ENCODE data around the gene PTPRT.

Gene PTPRT

GRCh38 chr20:42391807-42392206 lies 797.9 kb downstream of the PTPRT start:
- TF ChIP-seq ZBTB20 (tag by site-specific recombination; IDR thresholded peaks at IDR 0.05), result no peak
- no peak for TF ChIP-seq SP3 (tag by site-specific recombination; IDR thresholded peaks at IDR 0.05)
- TF ChIP-seq ZBTB10 (tag by site-specific recombination; IDR thresholded peaks at IDR 0.05), result no peak
- TF ChIP-seq, protein P1, sequence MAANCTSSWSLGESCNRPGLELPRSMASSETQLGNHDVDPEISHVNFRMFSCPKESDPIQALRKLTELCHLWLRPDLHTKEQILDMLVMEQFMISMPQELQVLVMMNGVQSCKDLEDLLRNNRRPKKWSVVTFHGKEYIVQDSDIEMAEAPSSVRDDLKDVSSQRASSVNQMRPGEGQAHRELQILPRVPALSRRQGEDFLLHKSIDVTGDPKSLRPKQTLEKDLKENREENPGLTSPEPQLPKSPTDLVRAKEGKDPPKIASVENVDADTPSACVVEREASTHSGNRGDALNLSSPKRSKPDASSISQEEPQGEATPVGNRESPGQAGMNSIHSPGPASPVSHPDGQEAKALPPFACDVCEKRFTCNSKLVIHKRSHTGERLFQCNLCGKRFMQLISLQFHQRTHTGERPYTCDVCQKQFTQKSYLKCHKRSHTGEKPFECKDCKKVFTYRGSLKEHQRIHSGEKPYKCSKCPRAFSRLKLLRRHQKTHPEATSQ (tag by site-specific recombination; IDR thresholded peaks at IDR 0.05), result no peak
- no peak for TF ChIP-seq GLIS1 (tag by site-specific recombination; IDR thresholded peaks at IDR 0.05)
- no peak for TF ChIP-seq ZNF121 (tag by site-specific recombination; IDR thresholded peaks at IDR 0.05)
- TF ChIP-seq, protein P2, sequence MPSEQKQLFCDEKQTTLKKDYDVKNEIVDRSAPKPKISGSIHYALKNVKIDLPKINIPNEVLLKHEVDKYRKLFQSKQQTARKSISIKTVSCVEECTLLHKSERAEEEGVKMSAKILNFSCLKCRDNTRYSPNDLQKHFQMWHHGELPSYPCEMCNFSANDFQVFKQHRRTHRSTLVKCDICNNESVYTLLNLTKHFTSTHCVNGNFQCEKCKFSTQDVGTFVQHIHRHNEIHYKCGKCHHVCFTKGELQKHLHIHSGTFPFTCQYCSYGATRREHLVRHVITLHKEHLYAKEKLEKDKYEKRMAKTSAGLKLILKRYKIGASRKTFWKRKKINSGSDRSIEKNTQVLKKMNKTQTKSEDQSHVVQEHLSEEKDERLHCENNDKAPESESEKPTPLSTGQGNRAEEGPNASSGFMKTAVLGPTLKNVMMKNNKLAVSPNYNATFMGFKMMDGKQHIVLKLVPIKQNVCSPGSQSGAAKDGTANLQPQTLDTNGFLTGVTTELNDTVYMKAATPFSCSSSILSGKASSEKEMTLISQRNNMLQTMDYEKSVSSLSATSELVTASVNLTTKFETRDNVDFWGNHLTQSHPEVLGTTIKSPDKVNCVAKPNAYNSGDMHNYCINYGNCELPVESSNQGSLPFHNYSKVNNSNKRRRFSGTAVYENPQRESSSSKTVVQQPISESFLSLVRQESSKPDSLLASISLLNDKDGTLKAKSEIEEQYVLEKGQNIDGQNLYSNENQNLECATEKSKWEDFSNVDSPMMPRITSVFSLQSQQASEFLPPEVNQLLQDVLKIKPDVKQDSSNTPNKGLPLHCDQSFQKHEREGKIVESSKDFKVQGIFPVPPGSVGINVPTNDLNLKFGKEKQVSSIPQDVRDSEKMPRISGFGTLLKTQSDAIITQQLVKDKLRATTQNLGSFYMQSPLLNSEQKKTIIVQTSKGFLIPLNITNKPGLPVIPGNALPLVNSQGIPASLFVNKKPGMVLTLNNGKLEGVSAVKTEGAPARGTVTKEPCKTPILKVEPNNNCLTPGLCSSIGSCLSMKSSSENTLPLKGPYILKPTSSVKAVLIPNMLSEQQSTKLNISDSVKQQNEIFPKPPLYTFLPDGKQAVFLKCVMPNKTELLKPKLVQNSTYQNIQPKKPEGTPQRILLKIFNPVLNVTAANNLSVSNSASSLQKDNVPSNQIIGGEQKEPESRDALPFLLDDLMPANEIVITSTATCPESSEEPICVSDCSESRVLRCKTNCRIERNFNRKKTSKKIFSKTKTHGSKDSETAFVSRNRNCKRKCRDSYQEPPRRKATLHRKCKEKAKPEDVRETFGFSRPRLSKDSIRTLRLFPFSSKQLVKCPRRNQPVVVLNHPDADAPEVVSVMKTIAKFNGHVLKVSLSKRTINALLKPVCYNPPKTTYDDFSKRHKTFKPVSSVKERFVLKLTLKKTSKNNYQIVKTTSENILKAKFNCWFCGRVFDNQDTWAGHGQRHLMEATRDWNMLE (tag by site-specific recombination; conservative IDR thresholded peaks at IDR 0.05; ENCODE audit: low read depth), result no peak
- TF ChIP-seq, protein P3, sequence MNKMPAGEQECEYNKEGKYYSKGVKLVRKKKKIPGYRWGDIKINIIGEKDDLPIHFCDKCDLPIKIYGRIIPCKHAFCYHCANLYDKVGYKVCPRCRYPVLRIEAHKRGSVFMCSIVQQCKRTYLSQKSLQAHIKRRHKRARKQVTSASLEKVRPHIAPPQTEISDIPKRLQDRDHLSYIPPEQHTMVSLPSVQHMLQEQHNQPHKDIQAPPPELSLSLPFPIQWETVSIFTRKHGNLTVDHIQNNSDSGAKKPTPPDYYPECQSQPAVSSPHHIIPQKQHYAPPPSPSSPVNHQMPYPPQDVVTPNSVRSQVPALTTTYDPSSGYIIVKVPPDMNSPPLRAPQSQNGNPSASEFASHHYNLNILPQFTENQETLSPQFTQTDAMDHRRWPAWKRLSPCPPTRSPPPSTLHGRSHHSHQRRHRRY (tag by site-specific recombination; IDR thresholded peaks at IDR 0.05), result no peak
- TF ChIP-seq ZNF501 (tag by site-specific recombination; IDR thresholded peaks at IDR 0.05), result no peak
- no peak for TF ChIP-seq KLF9 (tag by site-specific recombination; IDR thresholded peaks at IDR 0.05; ENCODE audit: low read depth)
- TF ChIP-seq ZNF561 (tag by site-specific recombination; IDR thresholded peaks at IDR 0.05; ENCODE audit: borderline replicate concordance), result no peak
- no peak for TF ChIP-seq ZNF18 (tag by site-specific recombination; IDR thresholded peaks at IDR 0.05)
- no peak for TF ChIP-seq ZNF148 (tag by site-specific recombination; IDR thresholded peaks at IDR 0.05; ENCODE audit: borderline replicate concordance)
- TF ChIP-seq EGR2 (tag by site-specific recombination; IDR thresholded peaks at IDR 0.05; ENCODE audit: low read depth), result no peak
- H3K4me1 ChIP-seq (ENCODE audit: control insufficient read depth, insufficient read depth, low read length), result no peaks in the 10 kb centered on the region
- no peak overlapping the region for H3K4me3 ChIP-seq (ENCODE audit: low read depth, low read length)
- POLR2A ChIA-PET, result no interaction called here
- CTCF ChIA-PET, result no interaction called here
- no peak overlapping the region for H3K27ac ChIP-seq (ENCODE audit: extremely low read depth, low read depth, low read length)
- H3K9me3 ChIP-seq (ENCODE audit: control insufficient read depth, insufficient read depth, low read depth, low read length), result no peaks in the 10 kb centered on the region
- no peaks in the 10 kb centered on the region for H3K36me3 ChIP-seq (ENCODE audit: control insufficient read depth in 2 of 2, insufficient read depth in 1 of 2, low read length in 2 of 2)
